Daoy (cell line): ENCODE results near the gene LRCH2. TPM values are rescaled to one million over a fixed set of nuclear protein-coding genes. Genes with fewer than 3 reads are reported as not detected.
"Not testable (repeated sequence)": the region's sequence is repeated elsewhere in the genome, so short reads cannot be mapped to it uniquely, and the experiment has no call there.

Experiments
- DNase-seq: peaks from one replicate; pipeline ENCODE4 v3.0.0-alpha.2; 2015; ENCODE audit warnings: low read depth
- total RNA-seq: library from RNA; depleted of rRNA; stranded (reverse); fragments of >200 nt; shearing (Covaris generic); gene quantifications from 2 replicates; pipeline ENCODE4 v1.2.3, GENCODE V29; 2014; rRNA removed

Gene LRCH2, protein sequence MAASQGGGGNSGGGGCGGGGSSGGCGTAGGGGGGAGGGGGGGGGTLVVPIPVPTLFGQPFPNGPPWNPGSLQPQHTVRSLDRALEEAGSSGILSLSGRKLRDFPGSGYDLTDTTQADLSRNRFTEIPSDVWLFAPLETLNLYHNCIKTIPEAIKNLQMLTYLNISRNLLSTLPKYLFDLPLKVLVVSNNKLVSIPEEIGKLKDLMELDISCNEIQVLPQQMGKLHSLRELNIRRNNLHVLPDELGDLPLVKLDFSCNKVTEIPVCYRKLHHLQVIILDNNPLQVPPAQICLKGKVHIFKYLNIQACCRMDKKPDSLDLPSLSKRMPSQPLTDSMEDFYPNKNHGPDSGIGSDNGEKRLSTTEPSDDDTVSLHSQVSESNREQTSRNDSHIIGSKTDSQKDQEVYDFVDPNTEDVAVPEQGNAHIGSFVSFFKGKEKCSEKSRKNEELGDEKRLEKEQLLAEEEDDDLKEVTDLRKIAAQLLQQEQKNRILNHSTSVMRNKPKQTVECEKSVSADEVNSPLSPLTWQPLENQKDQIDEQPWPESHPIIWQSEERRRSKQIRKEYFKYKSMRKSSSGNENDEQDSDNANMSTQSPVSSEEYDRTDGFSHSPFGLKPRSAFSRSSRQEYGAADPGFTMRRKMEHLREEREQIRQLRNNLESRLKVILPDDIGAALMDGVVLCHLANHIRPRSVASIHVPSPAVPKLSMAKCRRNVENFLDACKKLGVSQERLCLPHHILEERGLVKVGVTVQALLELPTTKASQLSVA
- total RNA-seq: 1.3 and 2.8 TPM in 2 replicates

GRCh38 chrX:115233497-115234455, at the start of gene LRCH2:
Gene LRCH2, minus strand, starts transcription at chrX:115234096. Its CDS starts 55 bp downstream, at chrX:115234041.
- DNase-seq: peak; percentile 42

DNA sequence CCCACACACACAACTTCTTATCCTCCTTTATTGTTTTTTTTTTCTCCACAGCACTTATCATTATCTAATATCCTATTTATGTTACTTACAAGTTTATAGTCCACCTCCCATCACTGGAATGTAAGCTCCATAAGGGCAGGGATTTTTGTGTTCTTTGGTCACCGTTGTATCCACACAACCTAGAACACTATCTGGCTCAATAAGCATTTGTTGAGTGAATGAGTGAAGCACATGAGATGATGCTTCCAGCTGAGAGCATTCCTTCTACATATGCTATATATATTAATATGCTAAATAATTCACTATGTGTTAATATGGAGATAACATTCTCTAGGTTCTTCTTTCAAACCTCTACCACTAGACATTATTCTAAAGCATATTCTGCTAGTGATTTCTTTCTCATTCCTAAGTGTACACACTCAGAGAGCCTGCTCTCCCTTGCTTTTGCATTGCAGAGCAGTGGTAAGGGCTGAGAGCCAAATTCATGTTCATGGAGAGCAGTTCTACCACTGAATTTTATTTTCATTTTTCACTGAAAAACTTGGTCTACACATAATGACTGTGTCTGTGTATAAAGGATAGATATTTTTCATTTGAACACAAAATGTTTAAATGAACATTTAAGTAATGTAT, 35.3 kb upstream of the LRCH2 start:
- no peak for DNase-seq

GRCh38 chrX:115268421-115268820, 34.5 kb upstream of the LRCH2 start:
- DNase-seq: no peak

- DNase-seq: no peak
Measured at GRCh38 chrX:115266300-115266699, 32.4 kb upstream of the LRCH2 start.

DNA sequence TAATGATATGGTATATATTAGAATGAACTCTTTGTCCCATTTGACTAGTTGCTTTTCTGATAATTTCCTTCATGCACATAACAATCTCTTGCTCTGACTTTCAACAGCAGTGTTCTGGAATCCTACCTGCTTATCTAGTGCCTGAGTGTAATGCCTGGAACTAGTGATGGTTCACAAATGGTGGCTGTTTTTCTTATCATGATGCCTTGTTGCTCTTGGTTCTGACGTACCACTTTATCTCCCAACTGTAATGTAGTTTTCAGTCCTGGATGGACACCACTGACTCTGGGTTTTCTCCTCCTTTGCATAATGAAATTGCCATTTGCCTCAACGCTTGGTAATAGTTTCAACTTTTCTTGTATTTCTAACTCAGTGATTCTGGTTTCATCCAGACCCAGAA, 30.1 kb upstream of the LRCH2 start:
- no peak for DNase-seq

DNA sequence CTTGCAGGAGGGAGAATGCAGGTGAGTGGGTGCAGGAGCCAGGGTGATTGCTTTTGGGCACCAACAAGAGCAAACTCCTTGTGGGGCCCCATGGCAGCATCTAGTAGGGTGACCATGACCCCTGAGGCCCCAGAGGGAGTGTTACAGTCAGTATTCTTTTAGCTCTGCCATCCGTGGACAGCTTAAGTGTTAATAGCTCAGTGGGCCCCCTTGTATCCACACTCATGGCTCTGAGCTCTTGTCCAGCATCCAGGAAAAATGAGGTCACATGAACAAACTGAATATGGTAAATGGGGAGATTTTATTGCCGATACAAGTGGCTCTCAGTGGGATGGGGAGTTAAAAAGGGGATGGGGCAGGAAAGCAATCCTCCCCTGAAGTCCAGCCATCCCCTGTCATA, 27.3 kb upstream of the LRCH2 start:
- no peak for DNase-seq

DNA sequence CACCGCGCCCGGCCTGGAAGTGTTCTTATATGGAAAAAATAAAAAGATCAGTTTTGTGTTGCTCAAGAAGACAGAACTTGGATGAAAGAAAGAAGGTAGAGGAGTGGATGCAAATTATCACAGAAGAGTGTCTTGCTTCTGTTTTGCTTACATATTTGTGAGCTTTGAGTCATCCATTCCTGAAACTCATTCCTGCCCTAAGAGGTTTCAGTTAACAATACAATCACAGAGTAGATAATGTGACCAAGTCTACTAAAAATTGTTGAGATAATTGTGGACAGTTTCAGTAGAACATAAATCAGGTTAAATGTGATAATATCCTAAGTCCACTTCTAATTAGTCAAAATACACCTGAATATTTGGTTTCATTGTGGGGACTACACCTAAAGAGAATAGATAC, 26.4 kb upstream of the LRCH2 start:
- DNase-seq: no peak

DNA sequence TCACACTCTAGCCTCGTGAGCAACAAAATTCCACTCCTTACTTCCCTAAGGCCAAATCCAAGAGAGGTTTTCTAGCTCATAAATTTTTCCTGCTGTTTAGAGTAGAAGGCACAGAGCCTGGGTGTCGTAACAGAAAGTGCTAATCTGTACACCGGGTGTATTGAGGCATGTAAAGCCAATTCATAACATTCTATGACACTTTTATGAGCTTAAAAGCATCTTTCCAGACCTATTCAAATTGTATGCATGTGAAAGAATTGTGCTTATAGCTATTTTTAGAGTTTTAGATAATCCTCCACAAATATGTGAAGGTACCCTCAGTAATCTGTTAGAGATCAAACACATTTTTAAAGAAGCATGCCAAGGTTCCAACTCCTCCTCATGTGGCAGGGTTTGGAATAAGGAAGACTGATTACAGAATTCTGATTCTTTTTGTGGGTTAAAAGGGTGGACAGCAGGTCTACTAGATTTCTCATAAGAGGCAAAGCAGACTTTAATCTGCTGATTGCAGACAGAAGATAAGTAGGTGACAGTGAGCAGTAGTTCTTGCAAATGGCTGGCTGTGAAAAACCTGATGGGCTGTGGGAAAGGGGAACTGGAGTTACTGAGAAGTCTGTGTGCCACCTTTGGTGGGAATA, 25.5 kb upstream of the LRCH2 start:
- no peak for DNase-seq

- DNase-seq: no peak
Measured at GRCh38 chrX:115257711-115258110, 23.8 kb upstream of the LRCH2 start.

DNA sequence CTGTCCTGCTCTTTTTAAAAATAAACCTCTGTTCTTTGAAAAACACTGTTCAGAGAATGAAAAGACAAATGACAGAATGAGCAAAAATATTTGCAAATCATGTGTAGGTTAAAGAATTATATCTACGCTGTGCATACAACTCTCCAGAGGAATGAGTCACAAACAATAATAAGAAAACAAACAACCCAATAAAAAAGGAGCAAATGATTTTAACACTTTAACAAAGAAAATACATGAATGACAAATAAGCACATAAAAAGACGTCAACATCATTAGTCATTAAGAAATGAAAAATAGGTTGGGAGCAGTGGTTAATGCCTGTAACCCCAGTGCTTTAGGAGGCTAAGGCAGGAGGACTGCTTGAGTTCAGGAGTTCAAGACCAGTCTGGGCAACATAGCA, 21.1 kb upstream of the LRCH2 start:
- no peak for DNase-seq

- DNase-seq: no peak
Measured at GRCh38 chrX:115251458-115252233, 17.8 kb upstream of the LRCH2 start.

- no peak for DNase-seq
Measured at GRCh38 chrX:115237056-115237455, 3.2 kb upstream of the LRCH2 start.

GRCh38 chrX:115236560-115236959, 2.7 kb upstream of the LRCH2 start:
- no peak for DNase-seq

GRCh38 chrX:115234461-115234860, 565 bp upstream of the LRCH2 start:
- no peak for DNase-seq

- DNase-seq: no peak
Measured at GRCh38 chrX:115232933-115233496, 881 bp downstream of the LRCH2 start.

DNA sequence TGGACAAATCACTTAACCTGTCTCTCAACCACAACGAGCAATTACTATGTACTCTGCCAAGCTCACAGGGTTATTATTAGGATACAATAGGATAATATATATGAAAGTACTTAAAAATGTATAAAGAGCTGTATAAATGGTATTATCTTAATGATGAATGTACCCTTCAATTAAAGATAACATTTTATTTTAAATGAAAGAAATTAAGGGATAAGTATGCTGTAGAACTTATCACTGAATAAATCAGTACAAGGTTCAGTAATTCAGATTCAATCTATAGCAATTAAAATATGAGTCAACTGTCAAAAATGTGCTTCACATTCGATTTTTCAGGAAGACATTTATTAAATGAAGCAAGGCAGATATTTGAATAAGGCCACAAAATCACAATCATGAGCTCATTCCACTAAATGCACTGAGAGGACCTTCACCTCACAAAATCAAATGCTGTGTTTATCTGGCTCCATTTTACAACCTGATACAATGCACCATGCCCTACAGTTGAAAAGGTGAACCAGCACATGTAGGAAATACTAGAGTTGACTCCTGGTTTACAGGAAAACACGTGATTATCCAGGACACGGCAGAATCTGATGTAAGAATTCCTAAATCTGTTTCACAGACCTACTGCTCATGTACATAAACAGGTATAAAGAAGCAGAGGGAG, 4.4 kb downstream of the LRCH2 start:
- DNase-seq: peak; percentile 5

- DNase-seq: peak; percentile 18
Measured at GRCh38 chrX:115226929-115227328, 7.0 kb downstream of the LRCH2 start.

- not testable (repeated sequence) for DNase-seq
Measured at GRCh38 chrX:115217346-115217745, 16.6 kb downstream of the LRCH2 start.

DNA sequence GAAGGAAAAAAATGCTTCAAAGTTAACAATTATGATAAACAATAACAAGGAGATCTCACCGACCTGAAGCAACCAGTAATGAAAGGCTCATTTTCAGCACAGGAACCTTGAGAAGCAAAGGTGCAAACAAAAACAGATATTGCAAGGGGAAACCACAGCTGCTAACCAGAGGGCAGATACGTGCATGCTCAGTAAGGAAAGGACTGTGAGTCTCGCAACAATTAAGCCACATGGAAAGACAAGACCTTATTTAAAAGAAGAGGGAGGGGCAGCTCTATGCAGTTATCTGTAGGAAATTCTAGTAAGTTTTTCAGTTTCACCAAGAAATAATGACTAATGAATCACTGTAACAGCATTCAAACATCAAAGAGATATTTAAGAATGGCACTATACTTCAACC, 19.3 kb downstream of the LRCH2 start:
- DNase-seq: no peak
